SK-N-SH treated with all-trans-retinoic acid at 6 μM for 48 hours (cell line): Measurements from ENCODE around the gene RASEF.

Source experiments
- ATAC-seq: fragments of 200-7000 bp; cut with Tn5 transposase; 3 replicates; pipeline ENCODE4 v1.9.1; 2020; ENCODE audit warnings: mild to moderate bottlenecking, moderate library complexity
- ARNTL ChIP-seq: fragments of 450-650 bp; formaldehyde crosslinking; IDR thresholded peaks from 2 replicates; pipeline ENCODE4 v1.5.0; 2020; ENCODE audit warnings: low read depth, mild to moderate bottlenecking, moderate library complexity, borderline replicate concordance
- BACH2 ChIP-seq: fragments of 250-450 bp; sonication (Bioruptor Pico); IDR thresholded peaks from 2 replicates; pipeline ENCODE4 v1.9.0; 2021; ENCODE audit warnings: mild to moderate bottlenecking, borderline replicate concordance
- CSDC2 ChIP-seq: fragments of 250-450 bp; sonication (Bioruptor Pico); IDR thresholded peaks from 2 replicates; pipeline ENCODE4 v1.5.0; 2020; ENCODE audit warnings: mild to moderate bottlenecking, moderate library complexity
- CSRNP3 ChIP-seq: fragments of 250-450 bp; sonication (Bioruptor Pico); IDR thresholded peaks from 2 replicates; pipeline ENCODE4 v1.5.1; 2021; ENCODE audit warnings: mild to moderate bottlenecking, moderate library complexity
- GLIS3 ChIP-seq: fragments of 250-450 bp; sonication (Bioruptor Pico); IDR thresholded peaks from 2 replicates; pipeline ENCODE4 v1.5.0; 2020; ENCODE audit warnings: mild to moderate bottlenecking, moderate library complexity
- ISL1 ChIP-seq: fragments of 250-450 bp; sonication (Bioruptor Pico); IDR thresholded peaks from 2 replicates; pipeline ENCODE4 v2.1.2; 2022; ENCODE audit warnings: mild to moderate bottlenecking, moderate library complexity
- PATZ1 ChIP-seq: fragments of 250-450 bp; sonication (Bioruptor Pico); IDR thresholded peaks from 2 replicates; pipeline ENCODE4 v1.8.0; 2020; ENCODE audit warnings: mild to moderate bottlenecking, moderate library complexity, borderline replicate concordance
- POU6F1 ChIP-seq: fragments of 250-450 bp; sonication (Bioruptor Pico); IDR thresholded peaks from 2 replicates; pipeline ENCODE4 v1.8.0; 2021; ENCODE audit warnings: low read depth, mild to moderate bottlenecking, moderate library complexity, borderline replicate concordance
- PPARA ChIP-seq: fragments of 250-450 bp; sonication (Bioruptor Pico); IDR thresholded peaks from 2 replicates; pipeline ENCODE4 v1.5.0; 2020; ENCODE audit warnings: mild to moderate bottlenecking, borderline replicate concordance
- RARB ChIP-seq: fragments of 250-450 bp; sonication (Bioruptor Pico); IDR thresholded peaks from 2 replicates; pipeline ENCODE4 v1.8.0; 2021; ENCODE audit warnings: mild to moderate bottlenecking, moderate library complexity
- SNAI2 ChIP-seq: fragments of 250-450 bp; sonication (Bioruptor Pico); IDR thresholded peaks from 2 replicates; pipeline ENCODE4 v1.5.0; 2020; ENCODE audit warnings: mild to moderate bottlenecking, moderate library complexity
- TCF4 ChIP-seq: fragments of 250-450 bp; sonication (Bioruptor Pico); IDR thresholded peaks from 2 replicates; pipeline ENCODE4 v1.8.0; 2021; ENCODE audit warnings: mild to moderate bottlenecking, moderate library complexity, borderline replicate concordance
- TOX ChIP-seq: fragments of 250-450 bp; sonication (Bioruptor Pico); IDR thresholded peaks from 2 replicates; pipeline ENCODE4 v1.8.0; 2021; ENCODE audit warnings: mild to moderate bottlenecking, moderate library complexity, borderline replicate concordance
- ZC3H10 ChIP-seq: fragments of 250-450 bp; sonication (Bioruptor Pico); IDR thresholded peaks from 2 replicates; pipeline ENCODE4 v1.5.1; 2021; ENCODE audit warnings: mild to moderate bottlenecking, moderate library complexity
- ZFP3 ChIP-seq: fragments of 250-450 bp; sonication (Bioruptor Pico); IDR thresholded peaks from 2 replicates; pipeline ENCODE4 v1.5.0; 2020; ENCODE audit warnings: mild to moderate bottlenecking, moderate library complexity
- ZFP30 ChIP-seq: fragments of 450-650 bp; formaldehyde crosslinking; IDR thresholded peaks from 2 replicates; pipeline ENCODE4 v1.5.0; 2022; ENCODE audit warnings: mild to moderate bottlenecking, moderate library complexity
- ZNF565 ChIP-seq: fragments of 450-650 bp; formaldehyde crosslinking; conservative IDR thresholded peaks from 2 replicates; pipeline ENCODE4 v1.5.0; 2020; ENCODE audit warnings: low read depth, mild to moderate bottlenecking, moderate library complexity
- ZNF8 ChIP-seq: fragments of 450-650 bp; formaldehyde crosslinking; IDR thresholded peaks from 2 replicates; pipeline ENCODE4 v1.5.0; 2020; ENCODE audit warnings: mild to moderate bottlenecking, moderate library complexity

The RASEF gene

GRCh38 chr9:83056174-83056573, 6.8 kb downstream of the RASEF start (continued):
- no peak for TF ChIP-seq ZC3H10
- TF ChIP-seq PPARA (CRISPR knock-in tag) = no peak
- no peak for TF ChIP-seq GLIS3 (CRISPR knock-in tag)
- no peak for TF ChIP-seq ISL1 (CRISPR knock-in tag)
- no peak for TF ChIP-seq TCF4 (CRISPR knock-in tag)

- TF ChIP-seq ZFP3 (CRISPR knock-in tag) = no peak
- TF ChIP-seq PPARA (CRISPR knock-in tag) = no peak
- TF ChIP-seq CSRNP3 (CRISPR knock-in tag) = no peak
- no peak for TF ChIP-seq ZNF565 (CRISPR knock-in tag)
- no peak for TF ChIP-seq ZFP30
- TF ChIP-seq BACH2 = no peak
- no peak for TF ChIP-seq CSDC2
- TF ChIP-seq ISL1 (CRISPR knock-in tag) = peak; percentile 27; the same call in 1 of the 2 replicates
- no peak for TF ChIP-seq PATZ1 (CRISPR knock-in tag)
- TF ChIP-seq ZNF8 (CRISPR knock-in tag) = 0 out of 2 replicates have a peak, but pooled peaks have one; percentile 17
- TF ChIP-seq GLIS3 (CRISPR knock-in tag) = no peak
- TF ChIP-seq, all 23 proteins: peak for 2
Observed at GRCh38 chr9:83047839-83048775, 14.8 kb downstream of the RASEF start.

GRCh38 chr9:83043597-83043996, 19.3 kb downstream of the RASEF start:
- no peak for ATAC-seq
- TF ChIP-seq TCF4 (CRISPR knock-in tag) = peak; percentile 68; the same call in 1 of the 2 replicates
- no peak for TF ChIP-seq TOX (CRISPR knock-in tag)

More at GRCh38 chr9:83047839-83048775, 14.8 kb downstream of the RASEF start:
- no peak for ATAC-seq

GRCh38 chr9:83041771-83042170, 21.2 kb downstream of the RASEF start:
- TF ChIP-seq ISL1 (CRISPR knock-in tag) (peak; percentile 32; the same call in 1 of the 2 replicates), ZNF8 (CRISPR knock-in tag) (no peak)
- no peak for ATAC-seq

- TF ChIP-seq ZC3H10 = no peak
- no peak for TF ChIP-seq ARNTL (CRISPR knock-in tag)
- no peak for TF ChIP-seq RARB (CRISPR knock-in tag)
- no peak for TF ChIP-seq ZFP3 (CRISPR knock-in tag)
- no peak for TF ChIP-seq TCF4 (CRISPR knock-in tag)
- TF ChIP-seq ISL1 (CRISPR knock-in tag) = no peak
- no peak for TF ChIP-seq BACH2
- TF ChIP-seq TOX (CRISPR knock-in tag) = no peak
- no peak for TF ChIP-seq PPARA (CRISPR knock-in tag)
- TF ChIP-seq SNAI2 (CRISPR knock-in tag) = no peak
- TF ChIP-seq POU6F1 (CRISPR knock-in tag) = no peak
- ATAC-seq = no peak
Observed at GRCh38 chr9:83039303-83039702, 23.6 kb downstream of the RASEF start.

- ATAC-seq = no peak; the same call in 2 of the 3 replicates
- 0 out of 2 replicates have a peak, but pooled peaks have one; percentile 25 for TF ChIP-seq TCF4 (CRISPR knock-in tag)
- no peak for TF ChIP-seq ZNF8 (CRISPR knock-in tag)
Observed at GRCh38 chr9:83036043-83036442, 26.9 kb downstream of the RASEF start.
